Choroid plexus epithelial cell (primary cell): ENCODE measurements around the gene MRPL37.

Experiments
- DNase-seq: peaks from one replicate; pipeline ENCODE4 v3.0.0-alpha.2; 2010; ENCODE audit warnings: low read depth
- H3K4me3 ChIP-seq: 2 replicates; pipeline ENCODE4 v1.5.1; 2011; ENCODE audit warnings: low read depth, mild to moderate bottlenecking, control low read depth, low read length, moderate library complexity
- CTCF ChIP-seq: conservative IDR thresholded peaks from 2 replicates; pipeline ENCODE4 v1.5.1; 2011; ENCODE audit warnings: low read depth, mild to moderate bottlenecking, control low read depth, inconsistent platforms, low read length, moderate library complexity

Gene MRPL37

GRCh38 chr1:54254055-54254454, 54.1 kb downstream of the MRPL37 start:
- peak; percentile 64 for DNase-seq
- no peak for TF ChIP-seq CTCF
- H3K4me3 ChIP-seq: no peak overlapping the region

DNA sequence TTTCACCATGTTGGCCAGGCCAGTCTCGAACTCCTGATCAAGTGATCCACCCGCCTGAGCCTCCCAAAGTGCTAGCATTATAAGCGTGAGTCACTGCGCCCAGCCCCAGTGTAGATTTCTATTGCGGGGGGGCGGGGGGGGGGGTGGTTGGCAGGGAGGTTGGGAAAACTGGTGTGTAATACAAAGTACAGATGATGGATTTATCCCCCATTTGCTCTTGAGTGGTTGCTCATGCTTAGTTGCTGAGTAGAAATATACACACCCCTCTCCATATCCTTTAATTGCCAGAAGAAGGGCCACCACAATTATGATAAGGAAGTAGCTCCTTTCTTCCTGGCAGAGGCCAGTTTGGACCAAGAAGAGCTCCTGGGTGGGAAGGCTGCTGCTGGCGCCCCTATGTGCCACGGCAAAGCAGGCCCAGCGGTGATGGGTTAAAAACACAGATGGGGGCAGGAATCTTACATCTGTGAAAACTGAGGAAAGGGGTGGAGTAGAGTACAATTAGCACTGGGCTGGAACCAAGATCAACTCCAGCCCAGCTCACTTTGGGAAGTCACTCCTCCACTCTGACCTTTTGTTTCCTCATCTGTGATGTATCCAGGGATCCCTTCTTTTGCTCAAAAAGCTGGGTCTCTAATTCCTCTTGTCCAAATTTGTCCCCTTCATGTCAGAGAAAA, 55.2 kb downstream of the MRPL37 start:
- no peak for TF ChIP-seq CTCF
- no peak for DNase-seq
- H3K4me3 ChIP-seq: no peak overlapping the region

- no peak for TF ChIP-seq CTCF
- no peak for DNase-seq
- no peak overlapping the region for H3K4me3 ChIP-seq
Measured at GRCh38 chr1:54256522-54257345, 56.8 kb downstream of the MRPL37 start.

GRCh38 chr1:54257346-54257620, 57.3 kb downstream of the MRPL37 start:
- TF ChIP-seq CTCF: no peak
- H3K4me3 ChIP-seq: no peak overlapping the region
- DNase-seq: no peak

- TF ChIP-seq CTCF: no peak
- no peak overlapping the region for H3K4me3 ChIP-seq
- DNase-seq: no peak
Measured at GRCh38 chr1:54257876-54258275, 57.9 kb downstream of the MRPL37 start.

GRCh38 chr1:54259546-54260140, 59.7 kb downstream of the MRPL37 start:
- H3K4me3 ChIP-seq: no peak overlapping the region
- no peak for TF ChIP-seq CTCF
- DNase-seq: no peak
